H54 (cell line): ENCODE results near the gene PRR15L.
"Not testable (repeated sequence)": the region's sequence is repeated elsewhere in the genome, so short reads cannot be mapped to it uniquely, and the experiment has no call there.

Experiments
- DNase-seq: peaks from one replicate; pipeline ENCODE4 v3.0.0; 2011; ENCODE audit warnings: low spot score, mixed read lengths; ENCODE audit not compliant: insufficient read length
- FAIRE-seq: peaks from 3 replicates; lab custom pipeline; 2011; peaks lifted over from hg19 to GRCh38; lab: Jason Lieb, UNC
- POLR2A ChIP-seq: IDR thresholded peaks from 2 replicates; pipeline ENCODE4 v1.6.1; 2011; ENCODE audit warnings: low read depth, mild to moderate bottlenecking, low read length

PRR15L gene

GRCh38 chr17:47995241-47995935 lies 37.7 kb upstream of the PRR15L start:
- FAIRE-seq (no peak), DNase-seq (no peak)
- no peak for TF ChIP-seq POLR2A

- no peak for DNase-seq
- FAIRE-seq, result no peak
- no peak for TF ChIP-seq POLR2A
Observed at GRCh38 chr17:47994724-47995123, 37.0 kb upstream of the PRR15L start.

GRCh38 chr17:47993964-47994363 lies 36.3 kb upstream of the PRR15L start:
- FAIRE-seq (no peak), DNase-seq (no peak)
- no peak for TF ChIP-seq POLR2A

- DNase-seq (no peak), FAIRE-seq (no peak)
- TF ChIP-seq POLR2A, result no peak
Observed at GRCh38 chr17:47993031-47993564, 35.4 kb upstream of the PRR15L start.

- no peak for TF ChIP-seq POLR2A
- DNase-seq (no peak), FAIRE-seq (no peak)
Observed at GRCh38 chr17:47992216-47992615, 34.5 kb upstream of the PRR15L start.

GRCh38 chr17:47990962-47991731 lies 33.5 kb upstream of the PRR15L start:
- no peak for TF ChIP-seq POLR2A
- FAIRE-seq (no peak), DNase-seq (no peak)

GRCh38 chr17:47989700-47990099 lies 32.0 kb upstream of the PRR15L start:
- no peak for TF ChIP-seq POLR2A
- no peak for DNase-seq
- no peak for FAIRE-seq

- DNase-seq, result no peak
- TF ChIP-seq POLR2A, result no peak
- FAIRE-seq, result no peak
Observed at GRCh38 chr17:47989159-47989558, 31.5 kb upstream of the PRR15L start.

GRCh38 chr17:47988445-47988844 lies 30.8 kb upstream of the PRR15L start:
- not testable (repeated sequence) for DNase-seq, FAIRE-seq

- no peak for FAIRE-seq
- peak; percentile 54 for DNase-seq
- TF ChIP-seq POLR2A, result no peak
Observed at GRCh38 chr17:47987240-47987835, 29.7 kb upstream of the PRR15L start.

GRCh38 chr17:47986520-47986919 lies 28.8 kb upstream of the PRR15L start:
- TF ChIP-seq POLR2A, result no peak
- no peak for FAIRE-seq
- no peak for DNase-seq

GRCh38 chr17:47983492-47984223 lies 26.0 kb upstream of the PRR15L start:
- no peak for TF ChIP-seq POLR2A
- DNase-seq, result no peak
- FAIRE-seq, result no peak

- no peak for FAIRE-seq
- TF ChIP-seq POLR2A, result no peak
- DNase-seq, result no peak
Observed at GRCh38 chr17:47982645-47983390, 25.1 kb upstream of the PRR15L start.
